ENCODE data around the gene MRPL53.
A peak's percentile ranks its signal among the peaks of the same experiment; 100 is the strongest.

The MRPL53 gene

GRCh38 chr2:74472086-74472944 lies at the start of gene MRPL53:
Gene MRPL53, minus strand, starts transcription at chr2:74472680. Its CDS starts 20 bp downstream, at chr2:74472660.
- DNase-seq (ENCODE audit: low read depth), result peak; percentile 93

GRCh38 chr2:74516650-74517049 lies 44.2 kb upstream of the MRPL53 start:
- DNase-seq (ENCODE audit: low read depth), result no peak

DNA sequence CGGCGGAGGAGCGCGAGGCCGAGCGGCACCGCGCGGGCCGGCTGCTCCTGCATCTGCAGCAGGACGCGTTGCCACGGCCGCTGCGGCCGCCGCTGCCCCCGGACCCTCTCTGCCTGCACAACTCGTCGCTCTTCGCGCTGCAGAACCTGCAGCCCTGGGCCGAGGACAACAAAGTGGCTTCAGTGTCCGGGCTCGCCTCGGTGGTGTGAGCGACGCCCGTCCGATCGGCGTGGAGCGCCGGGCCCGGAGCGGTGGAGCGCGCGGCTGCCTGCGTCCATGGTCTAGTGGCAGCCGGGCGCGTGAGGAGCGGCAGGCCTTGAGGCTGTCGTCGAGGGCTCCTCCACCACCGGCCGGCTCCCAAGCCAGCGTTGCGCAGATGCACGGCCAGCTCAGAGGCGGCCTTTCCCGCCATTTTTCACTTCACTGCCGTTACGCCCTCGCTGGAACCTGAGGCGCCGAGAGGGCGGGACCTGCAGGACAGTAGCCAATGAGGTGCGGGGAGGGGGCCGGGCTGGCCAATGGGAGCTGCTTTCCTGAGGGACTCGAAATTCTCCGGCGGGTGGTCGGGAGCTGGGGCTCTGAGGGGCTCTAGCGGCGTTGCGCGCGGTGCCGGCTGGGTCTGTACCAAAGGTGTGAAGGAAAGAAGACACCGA lies 43.6 kb upstream of the MRPL53 start:
- DNase-seq (ENCODE audit: low read depth), result no peak

DNA sequence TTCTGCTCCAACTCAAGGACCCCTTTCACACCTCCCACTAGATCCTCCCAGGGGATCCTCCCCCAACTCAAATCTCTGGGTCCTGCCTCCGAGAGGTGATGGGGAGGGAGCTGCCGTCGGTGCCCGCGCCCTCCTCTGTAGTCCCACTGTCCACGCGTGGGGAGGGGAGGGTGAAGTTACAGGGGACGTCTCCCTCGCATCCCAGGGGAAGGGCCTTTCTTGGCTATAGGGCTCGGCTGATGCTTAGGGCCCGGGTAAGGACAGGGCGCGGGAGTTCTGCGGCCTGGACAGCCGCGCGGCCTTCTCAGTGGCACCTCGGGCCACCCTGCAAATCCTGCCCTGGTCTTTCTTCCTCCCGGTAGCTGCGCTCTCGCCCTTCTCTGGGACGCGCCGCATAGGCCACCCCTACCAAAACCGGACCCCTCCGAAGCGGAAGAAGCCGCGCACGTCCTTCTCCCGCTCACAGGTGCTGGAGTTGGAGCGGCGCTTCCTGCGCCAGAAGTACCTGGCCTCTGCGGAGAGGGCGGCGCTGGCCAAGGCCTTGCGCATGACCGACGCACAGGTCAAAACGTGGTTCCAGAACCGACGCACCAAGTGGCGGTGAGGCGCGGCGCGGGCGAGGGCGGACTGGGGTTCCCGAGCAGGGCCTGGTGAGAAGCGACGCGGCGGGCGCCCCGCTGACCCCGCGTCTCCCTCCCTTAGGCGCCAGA lies 42.9 kb upstream of the MRPL53 start:
- no peak for DNase-seq (ENCODE audit: low read depth)

DNA sequence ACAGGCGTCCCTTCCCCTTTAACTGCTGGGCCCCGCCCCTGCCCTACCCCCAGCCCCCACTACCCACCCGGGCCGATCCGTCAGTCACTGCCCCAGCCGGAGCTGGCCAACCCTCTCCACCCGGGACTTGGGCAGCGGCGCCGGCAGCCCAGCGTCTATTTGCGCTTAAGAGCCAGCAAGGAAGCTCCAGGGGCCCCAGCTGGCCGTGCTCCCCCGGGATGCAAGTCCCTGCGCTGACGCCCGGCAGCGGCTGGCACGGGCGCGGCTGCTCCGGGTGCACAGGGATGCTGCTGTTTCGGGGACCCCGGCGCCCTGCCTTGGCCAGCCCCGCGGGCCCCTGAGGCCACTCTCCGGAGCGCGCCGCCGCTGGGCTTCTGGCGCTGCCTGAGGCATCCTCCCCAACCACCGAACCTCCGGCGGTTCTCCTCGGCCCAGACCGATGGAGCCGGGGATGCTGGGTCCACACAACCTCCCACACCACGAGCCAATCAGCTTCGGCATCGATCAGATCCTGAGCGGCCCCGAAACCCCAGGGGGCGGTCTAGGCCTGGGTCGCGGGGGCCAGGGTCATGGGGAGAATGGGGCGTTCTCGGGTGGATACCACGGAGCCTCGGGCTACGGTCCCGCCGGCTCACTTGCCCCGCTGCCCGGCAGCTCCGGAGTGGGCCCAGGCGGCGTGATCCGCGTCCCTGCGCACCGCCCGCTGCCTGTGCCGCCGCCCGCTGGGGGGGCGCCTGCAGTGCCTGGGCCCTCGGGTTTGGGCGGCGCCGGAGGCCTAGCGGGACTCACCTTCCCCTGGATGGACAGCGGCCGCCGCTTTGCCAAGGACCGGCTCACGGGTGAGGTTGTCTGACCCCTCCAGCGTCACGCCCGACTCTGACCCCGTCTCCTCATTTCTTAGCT lies 42.1 kb upstream of the MRPL53 start, which contains the start of gene TLX2:
Gene TLX2 (plus strand): TSS at position 83 of the 903 bp plus-strand sequence. CDS start 357 bp downstream, at position 440.
- no peak for DNase-seq (ENCODE audit: low read depth)

DNA sequence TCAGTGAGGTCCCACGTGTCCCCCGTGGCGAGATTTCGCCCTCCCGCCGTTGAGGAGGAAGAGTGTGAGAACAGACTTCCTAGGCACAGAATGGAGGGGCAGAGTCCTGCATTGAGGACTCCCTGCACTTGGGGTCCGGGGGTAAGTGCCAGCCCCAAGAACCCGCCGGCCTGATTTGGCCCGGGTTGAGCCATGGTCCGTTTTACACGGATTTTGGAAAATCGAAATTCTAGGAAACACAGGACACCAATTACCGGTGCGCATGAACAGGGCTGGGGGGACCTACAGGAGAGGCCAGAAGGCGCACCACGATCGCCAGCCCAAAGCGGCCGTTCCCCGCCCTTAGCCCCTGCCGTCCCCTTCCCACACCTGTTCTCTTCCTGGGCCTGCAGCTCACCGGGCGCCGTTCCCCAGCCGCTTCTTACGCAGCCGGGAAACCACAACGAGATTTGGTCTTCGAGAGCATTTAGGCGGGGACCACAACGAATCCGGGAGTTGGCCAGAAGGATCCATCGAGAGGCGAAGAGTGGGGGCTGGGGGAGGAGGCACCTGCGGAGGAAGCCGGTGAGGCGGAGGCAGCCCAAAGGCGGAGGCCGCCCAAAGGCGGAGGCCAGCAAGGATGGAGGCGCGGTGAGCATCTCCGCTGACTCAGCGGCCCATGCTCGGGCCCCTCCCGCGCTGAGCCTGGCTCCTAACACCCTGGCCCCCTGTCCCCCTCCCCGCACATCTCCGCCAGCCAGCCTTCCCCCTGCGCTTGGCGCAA lies 41.3 kb upstream of the MRPL53 start:
- no peak for DNase-seq (ENCODE audit: low read depth)

DNA sequence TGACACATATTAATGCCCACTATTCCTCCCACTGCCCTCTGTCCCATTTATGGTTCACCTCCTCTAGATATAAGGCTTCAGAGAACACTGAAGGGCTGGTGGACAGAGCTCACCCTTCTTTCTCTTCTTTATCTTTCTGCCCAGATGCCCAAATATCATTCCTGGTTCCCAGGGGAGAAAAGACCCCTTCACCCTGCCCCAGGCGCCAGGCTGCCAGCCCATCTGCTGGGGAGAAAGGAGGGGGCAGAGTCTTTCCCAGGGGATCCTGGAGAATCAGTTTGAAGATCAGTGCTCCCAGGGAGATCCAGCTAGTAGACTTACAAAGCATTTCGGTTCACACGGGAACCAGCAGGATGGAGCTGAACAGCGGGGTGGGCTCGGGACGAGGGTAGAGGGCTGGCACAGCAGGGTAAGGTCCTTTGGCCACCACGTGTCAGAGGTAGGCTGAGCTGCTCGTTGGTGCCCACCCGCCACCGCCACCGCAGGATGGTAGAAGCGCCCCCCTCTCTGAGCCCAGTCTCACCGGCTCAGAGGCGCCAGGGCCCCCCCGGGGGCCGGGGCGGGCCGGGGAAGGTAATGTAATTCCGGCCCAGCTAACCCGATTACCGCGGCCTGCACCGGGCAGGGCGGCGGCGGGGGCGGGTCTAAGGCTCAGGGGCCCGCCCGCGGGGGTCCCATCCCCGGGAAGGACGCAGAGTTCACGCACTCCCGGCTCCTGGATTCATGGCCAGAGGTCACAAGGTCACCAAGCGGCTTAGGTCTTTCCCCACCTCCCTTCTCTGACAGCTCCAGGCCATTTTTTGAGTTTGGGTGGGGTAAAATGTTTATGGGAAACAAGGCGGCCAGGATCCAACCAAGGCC lies 40.5 kb upstream of the MRPL53 start:
- no peak for DNase-seq (ENCODE audit: low read depth)

- DNase-seq (ENCODE audit: low read depth), result no peak
Observed at GRCh38 chr2:74511104-74511989, 38.9 kb upstream of the MRPL53 start.

- no peak for DNase-seq (ENCODE audit: low read depth)
Observed at GRCh38 chr2:74510272-74510671, 37.8 kb upstream of the MRPL53 start.

- DNase-seq (ENCODE audit: low read depth), result peak; percentile 65
Observed at GRCh38 chr2:74507926-74508520, 35.5 kb upstream of the MRPL53 start.

GRCh38 chr2:74507145-74507925 lies 34.9 kb upstream of the MRPL53 start, which contains the start of gene PCGF1:
Gene PCGF1, minus strand, starts transcription at chr2:74507695. Its CDS starts 27 bp downstream, at chr2:74507668.
- peak; percentile 96 for DNase-seq (ENCODE audit: low read depth)

DNA sequence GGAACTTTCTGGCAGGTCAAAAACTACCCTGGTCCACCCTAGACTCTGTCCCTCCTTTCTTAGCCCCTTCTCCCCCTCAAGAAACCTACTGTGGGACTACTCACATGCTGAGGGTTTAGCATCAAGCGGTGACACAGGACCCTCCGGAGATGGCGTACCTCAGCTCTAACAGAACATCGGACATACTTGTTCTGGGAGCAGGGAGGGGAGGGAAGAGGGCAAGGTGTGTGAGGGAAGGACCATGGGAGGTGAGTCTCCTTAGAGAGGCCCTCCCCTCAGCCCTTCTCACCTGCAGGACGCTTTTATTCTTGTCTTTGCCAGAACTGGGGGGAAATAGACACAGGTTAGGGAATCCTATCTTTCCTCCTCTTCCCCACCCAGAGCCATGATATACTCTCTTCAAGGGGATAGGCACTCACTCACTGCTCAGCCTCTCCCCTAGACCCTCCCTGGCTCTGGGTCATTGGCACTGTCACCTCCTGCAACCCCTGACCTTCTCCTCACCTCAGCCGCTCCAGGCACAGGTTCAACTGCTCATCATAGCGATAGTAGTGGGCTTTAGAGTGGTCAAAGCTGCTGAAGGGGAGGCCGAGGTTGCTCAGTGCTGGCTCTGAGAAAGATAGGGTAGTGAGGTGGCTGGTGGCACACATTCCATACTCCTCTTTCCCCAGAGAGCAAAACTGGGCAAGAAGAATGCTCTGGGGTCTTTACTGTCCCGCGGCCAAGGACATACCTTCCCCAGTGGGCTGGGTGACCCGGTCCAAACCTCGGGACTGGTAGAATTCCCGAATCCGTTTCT lies 33.2 kb upstream of the MRPL53 start:
- no peak for DNase-seq (ENCODE audit: low read depth)

DNA sequence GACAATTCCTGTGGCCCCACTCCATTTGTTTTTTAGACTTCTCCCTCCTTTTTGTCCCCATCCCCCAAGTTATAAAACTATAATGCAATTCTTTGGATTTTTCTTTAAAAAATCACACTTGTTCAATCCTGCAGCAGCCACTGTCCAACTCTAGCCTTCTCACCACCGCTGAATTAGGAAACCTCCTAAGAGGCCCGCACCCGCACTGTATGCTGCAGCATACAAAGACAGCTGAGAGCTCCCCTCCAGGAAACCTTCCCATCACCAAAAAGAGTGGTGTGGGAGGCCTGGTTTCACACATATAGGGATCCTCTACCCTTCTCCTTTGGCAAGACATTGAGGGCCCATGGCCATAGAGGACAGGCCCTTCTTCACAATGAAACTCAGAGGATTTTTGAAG lies 32.1 kb upstream of the MRPL53 start:
- DNase-seq (ENCODE audit: low read depth), result no peak

GRCh38 chr2:74503506-74504475 lies 31.3 kb upstream of the MRPL53 start:
- DNase-seq (ENCODE audit: low read depth), result no peak

DNA sequence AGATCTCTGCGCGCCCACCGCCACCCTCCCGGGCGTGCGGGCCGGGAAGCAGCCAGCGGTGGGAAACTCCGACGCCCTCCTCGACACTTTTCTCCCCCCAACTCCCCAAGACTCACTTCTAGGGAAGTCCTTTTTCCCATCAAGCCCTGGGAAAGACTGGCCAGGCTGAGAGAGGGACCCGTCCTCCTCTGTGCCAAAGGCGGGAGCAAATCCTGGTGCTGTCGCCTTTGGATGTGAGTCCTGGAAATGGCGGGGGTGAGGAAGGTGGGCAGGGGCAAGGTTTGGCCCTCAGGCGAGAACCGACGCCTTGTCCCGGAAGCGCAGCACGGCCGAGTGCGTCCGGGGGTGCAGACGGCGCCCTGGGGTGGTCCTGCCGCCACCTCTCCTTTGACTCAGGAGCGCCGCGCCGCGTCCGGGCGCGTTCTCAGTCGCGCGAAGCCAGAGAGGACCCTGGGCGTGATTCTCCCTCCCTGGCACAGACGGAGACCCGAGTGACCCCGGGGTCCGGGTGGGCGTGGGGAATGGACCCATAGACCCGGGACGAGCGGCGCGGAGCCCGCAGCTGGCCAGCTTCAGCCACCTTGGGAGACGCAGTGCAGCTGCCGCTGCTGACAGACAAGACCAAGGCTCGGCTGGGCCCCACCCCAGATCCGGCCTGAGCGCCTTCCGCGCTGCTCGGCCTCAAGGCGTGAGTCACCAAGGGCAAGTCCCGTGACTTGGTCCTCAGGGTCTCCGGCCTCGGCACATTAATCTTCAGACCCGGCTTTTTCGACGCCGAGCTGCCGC lies 30.4 kb upstream of the MRPL53 start:
- DNase-seq (ENCODE audit: low read depth), result peak; percentile 79

Measured in fibroblast of gingiva (primary cell).